Heart right ventricle (tissue), 16 donors: ENCODE data around the gene SPRR2A. TPM values are rescaled to one million over a fixed set of nuclear protein-coding genes. Genes with fewer than 3 reads are reported as not detected.
"Not testable (repeated sequence)": the region's sequence is repeated elsewhere in the genome, so short reads cannot be mapped to it uniquely, and the experiment has no call there.

Experiments
- ATAC-seq, 8 donors: fragments of 200-7000 bp; cut with Tn5 transposase; one replicate each; pipeline ENCODE4 v1.9.1; 2020; ENCODE audit warnings: mild to moderate bottlenecking in 8 of 8, moderate library complexity in 8 of 8, moderate number of reproducible peaks in 1 of 8
- DNase-seq, 2 donors: peaks; one replicate each; pipeline ENCODE4 v3.0.0-alpha.2; 2020
- H3K27ac ChIP-seq, 10 donors: fragments of 200-600 bp; sonication (generic) in 2 of 10; one replicate each; pipeline versions ENCODE4 v1.5.0 to v1.8.0; 2020 to 2022; ENCODE audit warnings: mild to moderate bottlenecking in 3 of 10
- H3K27me3 ChIP-seq, 7 donors: fragments of 200-600 bp; one replicate each; pipeline ENCODE4 v1.8.0; 2021 to 2022; ENCODE audit warnings: mild to moderate bottlenecking in 2 of 7
- H3K36me3 ChIP-seq, 9 donors: fragments of 200-600 bp; sonication (generic) in 1 of 9; one replicate each; pipeline versions ENCODE4 v1.5.0 to v1.8.0; 2020 to 2022; ENCODE audit warnings: mild to moderate bottlenecking in 2 of 9
- H3K4me1 ChIP-seq, 9 donors: fragments of 200-600 bp; sonication (generic) in 1 of 9; one replicate each; pipeline versions ENCODE4 v1.5.0 to v1.8.0; 2020 to 2022; ENCODE audit warnings: mild to moderate bottlenecking in 4 of 9
- H3K4me3 ChIP-seq, 10 donors: fragments of 200-600 bp; sonication (generic) in 2 of 10; one replicate each; pipeline versions ENCODE4 v1.5.0 to v1.8.0; 2020 to 2022; ENCODE audit warnings: mild to moderate bottlenecking in 7 of 10, moderate library complexity in 2 of 10
- H3K9me3 ChIP-seq, 11 donors: fragments of 200-600 bp in 10 of 11; sonication (generic) in 2 of 11; one replicate each; pipeline versions ENCODE4 v1.5.0 to v1.8.0; 2013 to 2022; ENCODE audit warnings: mild to moderate bottlenecking in 2 of 11, control low read depth in 1 of 11, moderate library complexity in 1 of 11
- WGBS, 2 donors: extraction: QIAGEN DNeasy Blood & Tissue Kit; methylation state at CpG; one replicate each; pipeline ENCODE4 v1.1.7; 2013; ENCODE audit warnings: inconsistent platforms in 1 of 2; 5-methylcytosine and 5-hydroxymethylcytosine counted together
- intact Hi-C, 10 donors: fragments of 100-400 bp; cut with DNase I; formaldehyde crosslinking; loops; one replicate each; pipeline versions ENCODE4 v1.11.1 to v1.14.2; 2022
- polyA plus RNA-seq, 2 donors: library from polyadenylated mRNA; stranded (reverse); fragments of 200-250 nt; gene quantifications; one replicate each; pipeline ENCODE4 v1.2.3, GENCODE V29; 2013
- total RNA-seq, 10 donors: library from RNA; stranded (reverse); fragmentation: NEBNext Ultra II Directional in 3 of 10; extraction: Animal tissue kit (Norgen Biotek cat#: 25700) in 3 of 10; gene quantifications; one replicate each; pipeline versions ENCODE4 v1.2.1 to v1.2.4, GENCODE V29; 2021 to 2023
- TF ChIP-seq, protein P1 (sequence below), 9 donors: fragments of 200-600 bp; sonication (generic) in 2 of 9; IDR thresholded peaks; one replicate each; pipeline versions ENCODE4 v1.5.0 to v1.8.0; 2021 to 2022; ENCODE audit warnings: antibody characterized with exemption in 9 of 9, mild to moderate bottlenecking in 5 of 9, moderate library complexity in 1 of 9
- donor health status: Arrhythmogenic right ventricular cardiomyopathy.
- donor health status: ischemic (EF 13 %, LVEDD 7.1; RV severe dilation, severe dysfunction).
- donor health status: healthy with polysubstance abuse.
- donor health status: DM: no; HTN: yes; CAD: no.
- donor health status: DM: no; HTN: no; CAD: no.
- donor health status: ischemic (EF 25% LVEDD 6.9; RV normal size, moderate dysfunction).
- donor health status: ischemic (EF 25% LVEDD 5.7; RV mildly dilated, moderate dysfunction).
- donor health status: healthy.
- donor health status: DM: yes; HTN: yes; CAD: no.
- donor health status: Ischemic cardiomyopathy.
- donor health status: ischemic (EF 35%, LVEDD 5.7; RV mildly dilated, moderate dysfunction).
- donor health status: nonischemic (EF 11% LVEDD 7.7; RV severe dilation, severe dysfunction).
- donor health status: DM: yes; HTN: yes; CAD: no.
- donor health status: PGD.
- donor health status: ischemic (EF 29% LVEDD 5.4; RV normal size, mild dysfunction).
- donor health status: nonischemic (EF 23%, LVEDD 6.1; RV moderate dilation, normal function).

Gene SPRR2A
- total and polyA plus RNA-seq, 12 donors = 0.35 TPM; not detected in 11

DNA sequence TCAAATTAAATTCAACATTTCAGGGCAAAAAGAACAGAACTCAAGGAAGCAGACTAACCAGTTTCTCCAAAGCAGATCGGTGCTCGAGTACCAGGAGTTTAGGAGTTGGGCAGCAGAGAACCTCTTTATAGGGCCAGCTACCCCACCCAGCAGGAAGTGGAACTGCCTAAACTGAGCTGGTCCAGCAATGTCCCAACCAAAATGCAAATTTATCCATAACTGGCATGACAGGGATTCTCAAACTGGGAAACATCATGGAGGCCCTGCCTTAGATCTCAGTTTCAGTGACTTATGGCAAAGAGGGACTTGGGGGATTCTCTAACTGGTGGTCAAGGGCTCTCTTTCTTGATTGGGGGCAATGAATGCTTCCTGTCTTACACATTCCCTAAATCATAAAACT lies 14.2 kb upstream of the SPRR2A start, which contains the start of gene SPRR2B:
SPRR2B (minus strand) TSS at position 101 of the 400 bp plus-strand sequence. CDS start 772 bp downstream, outside the sequence.
- TF ChIP-seq, protein P1, sequence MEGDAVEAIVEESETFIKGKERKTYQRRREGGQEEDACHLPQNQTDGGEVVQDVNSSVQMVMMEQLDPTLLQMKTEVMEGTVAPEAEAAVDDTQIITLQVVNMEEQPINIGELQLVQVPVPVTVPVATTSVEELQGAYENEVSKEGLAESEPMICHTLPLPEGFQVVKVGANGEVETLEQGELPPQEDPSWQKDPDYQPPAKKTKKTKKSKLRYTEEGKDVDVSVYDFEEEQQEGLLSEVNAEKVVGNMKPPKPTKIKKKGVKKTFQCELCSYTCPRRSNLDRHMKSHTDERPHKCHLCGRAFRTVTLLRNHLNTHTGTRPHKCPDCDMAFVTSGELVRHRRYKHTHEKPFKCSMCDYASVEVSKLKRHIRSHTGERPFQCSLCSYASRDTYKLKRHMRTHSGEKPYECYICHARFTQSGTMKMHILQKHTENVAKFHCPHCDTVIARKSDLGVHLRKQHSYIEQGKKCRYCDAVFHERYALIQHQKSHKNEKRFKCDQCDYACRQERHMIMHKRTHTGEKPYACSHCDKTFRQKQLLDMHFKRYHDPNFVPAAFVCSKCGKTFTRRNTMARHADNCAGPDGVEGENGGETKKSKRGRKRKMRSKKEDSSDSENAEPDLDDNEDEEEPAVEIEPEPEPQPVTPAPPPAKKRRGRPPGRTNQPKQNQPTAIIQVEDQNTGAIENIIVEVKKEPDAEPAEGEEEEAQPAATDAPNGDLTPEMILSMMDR (IDR thresholded peaks at IDR 0.05) = no peak

DNA sequence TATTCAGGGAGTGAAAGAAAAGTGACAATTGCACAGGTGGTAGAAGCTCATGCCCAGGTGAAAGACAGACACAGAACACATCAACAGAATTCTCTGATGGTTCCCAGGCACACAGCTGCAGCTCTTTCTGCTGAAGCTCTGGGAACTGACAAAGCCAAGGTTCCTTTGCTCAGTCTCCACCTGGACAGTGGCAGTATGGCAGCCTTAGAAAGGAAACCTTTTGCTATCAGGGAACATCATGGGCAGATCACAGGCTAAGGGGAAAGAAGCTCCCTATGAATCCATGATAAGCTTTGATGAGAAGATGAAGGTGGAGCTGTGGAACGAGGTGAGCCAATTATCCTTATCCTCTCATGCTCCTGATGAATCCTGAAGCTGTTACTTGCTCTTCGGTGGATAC lies 12.9 kb upstream of the SPRR2A start:
- DNase-seq = no peak
- no peak overlapping the region for H3K27ac ChIP-seq
- intact Hi-C loops = loop anchor here in 1 of 10 donors (2.0 kb wide), 1 partner anchor 25 kb away; the partner anchor contains the start of gene SPRR2E
- no peaks in the 10 kb centered on the region for H3K27me3 ChIP-seq
- H3K4me3 ChIP-seq = no peak overlapping the region
- TF ChIP-seq, protein P1 (IDR thresholded peaks at IDR 0.05) = no peak
- 52 to 56% methylated on average over 2 of the region's 2 CpGs for WGBS, 2 donors
- no peak for ATAC-seq
- H3K4me1 ChIP-seq = no peaks in the 10 kb centered on the region
- H3K9me3 ChIP-seq = no peaks in the 10 kb centered on the region
- H3K36me3 ChIP-seq = no peaks in the 10 kb centered on the region

More for the DNA sequence above, 14.2 kb upstream of the SPRR2A start, which contains the start of gene SPRR2B:
- 70 to 94% methylated on average over 2 of the region's 2 CpGs for WGBS, 2 donors
- H3K27me3 ChIP-seq = no peaks in the 10 kb centered on the region
- H3K9me3 ChIP-seq = no peaks in the 10 kb centered on the region
- ATAC-seq (no peak), DNase-seq (no peak)
- H3K4me3 ChIP-seq = no peak within 1 kb of the TSS
- no peak within 1 kb of the TSS for H3K27ac ChIP-seq
- no peaks in the 10 kb centered on the region for H3K4me1 ChIP-seq
- intact Hi-C loops = loop anchor here in 2 of 10 donors (1.0 to 2.0 kb wide), 2 partner anchors 23 kb away; partner anchors contain the start of gene SPRR2E (in 2 of the 2)
- H3K36me3 ChIP-seq = no peaks in the 10 kb centered on the region

DNA sequence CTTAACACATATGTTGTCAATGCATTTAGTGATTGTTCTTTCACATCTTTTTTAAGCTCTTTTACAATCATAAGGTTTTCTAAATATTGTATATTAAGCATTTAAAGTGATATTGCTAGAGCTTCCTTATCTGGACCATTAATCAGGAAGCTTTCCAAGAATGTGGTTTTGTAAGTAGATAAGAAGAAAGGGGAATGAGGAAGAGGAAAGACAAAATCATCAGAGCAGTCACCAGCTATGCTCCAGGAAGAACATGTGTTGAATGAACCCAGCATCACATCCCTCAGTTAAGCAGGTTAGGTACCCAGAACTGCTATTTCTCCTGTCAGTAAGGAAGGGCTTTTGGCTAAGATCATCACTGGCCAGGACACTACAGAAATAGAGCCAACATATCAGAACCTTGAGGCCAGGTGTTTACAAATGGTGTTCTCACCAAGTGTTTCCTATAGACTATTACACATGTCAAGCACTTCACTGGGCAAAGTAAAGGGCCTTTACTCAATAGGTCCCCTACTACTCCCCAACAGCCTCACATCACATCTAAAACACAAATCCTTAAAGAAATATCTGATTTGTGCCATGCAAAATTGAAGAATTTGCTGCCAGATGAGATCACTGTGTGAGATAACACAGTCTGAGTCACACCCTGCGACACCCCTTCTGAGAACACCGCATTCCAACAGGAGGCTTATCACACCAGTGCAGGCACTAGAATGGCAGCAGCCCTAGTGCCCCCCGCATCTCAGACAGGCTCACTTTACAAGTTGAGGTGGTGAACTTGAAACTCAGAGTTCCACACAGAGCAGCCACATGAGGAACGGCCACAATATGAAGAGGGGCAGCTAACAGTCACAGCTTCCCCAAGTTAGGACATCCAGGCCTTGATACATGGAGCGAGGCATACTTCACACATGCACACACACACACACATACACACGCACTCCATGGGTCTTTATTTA lies 1.8 kb upstream of the SPRR2A start:
- intact Hi-C loops = no loop called here
- 59 to 60% methylated on average over 6 of the region's 6 CpGs for WGBS, 2 donors
- ATAC-seq = no peak

GRCh38 chr1:153058154-153058553 lies 842 bp upstream of the SPRR2A start:
- no peak overlapping the region for H3K4me3 ChIP-seq
- DNase-seq (no peak), ATAC-seq (no peak)
- no peak overlapping the region for H3K27ac ChIP-seq
- intact Hi-C loops = no loop called here
- no peaks in the 10 kb centered on the region for H3K36me3 ChIP-seq
- H3K4me1 ChIP-seq = no peaks in the 10 kb centered on the region
- WGBS, 2 donors = 67 to 73% methylated on average over 2 of the region's 2 CpGs
- H3K27me3 ChIP-seq = peaks cover 0 to 6% (median 0%) of the 10 kb centered on the region in 7 donors
- TF ChIP-seq, protein P1 (IDR thresholded peaks at IDR 0.05) = no peak
- peaks cover 0 to 7% (median 1%) of the 10 kb centered on the region in 11 donors for H3K9me3 ChIP-seq

More for the DNA sequence above, 1.8 kb upstream of the SPRR2A start:
- no peaks in the 10 kb centered on the region for H3K36me3 ChIP-seq
- H3K27me3 ChIP-seq = peaks cover 0 to 6% (median 0%) of the 10 kb centered on the region in 7 donors
- DNase-seq = no peak
- no peak overlapping the region for H3K4me3 ChIP-seq
- TF ChIP-seq, protein P1 (IDR thresholded peaks at IDR 0.05) = no peak
- no peak overlapping the region for H3K27ac ChIP-seq
- no peaks in the 10 kb centered on the region for H3K4me1 ChIP-seq
- no peaks in the 10 kb centered on the region for H3K9me3 ChIP-seq

DNA sequence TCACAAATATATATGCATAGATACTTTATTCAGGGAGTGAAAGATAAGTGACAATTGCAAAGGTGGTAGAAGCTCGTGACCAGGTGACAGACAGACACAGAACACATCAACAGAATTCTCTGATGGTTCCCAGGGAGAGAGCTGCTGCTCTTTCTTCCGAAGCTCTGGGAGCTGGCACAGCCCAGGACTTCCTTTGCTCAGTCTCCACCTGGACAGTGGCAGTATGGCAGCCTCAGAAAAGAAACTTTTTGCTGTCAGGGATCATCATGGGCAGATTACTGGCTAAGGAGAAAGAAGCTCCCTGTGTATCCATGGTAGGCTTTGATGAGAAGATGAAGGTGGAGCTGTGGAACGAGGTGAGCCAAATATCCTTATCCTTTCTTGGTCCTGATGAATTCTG lies 1.2 kb downstream of the SPRR2A start:
- peaks cover 0 to 15% (median 5%) of the 10 kb centered on the region in 11 donors for H3K9me3 ChIP-seq
- DNase-seq, H3K4me1 ChIP-seq, ATAC-seq, H3K4me3 ChIP-seq, H3K36me3 ChIP-seq, H3K27me3 ChIP-seq, intact Hi-C loops, H3K27ac ChIP-seq: not testable (repeated sequence)
- WGBS, 2 donors = 38 to 45% methylated on average over 3 of the region's 3 CpGs
